H1 (cell line): Measurements from ENCODE around the gene KLK8.

Experiments
- EP300 ChIP-seq, 2 experiments: IDR thresholded peaks; 1 replicate in 1 of 2; 2 replicates in 1 of 2; pipeline ENCODE4 v1.6.1; 2011 to 2012; ENCODE audit warnings: low read depth in 2 of 2, low read length in 2 of 2, mild to moderate bottlenecking in 2 of 2, borderline replicate concordance in 1 of 2, inconsistent platforms in 1 of 2, moderate library complexity in 1 of 2
- HDAC2 ChIP-seq, 2 experiments: fragments of 300-600 bp in 1 of 2; sonication (generic) in 1 of 2; IDR thresholded peaks; 2 replicates each; pipeline ENCODE4 v1.6.1; 2011 to 2012; ENCODE audit warnings: low read depth in 2 of 2, low read length in 2 of 2, mild to moderate bottlenecking in 2 of 2, moderate library complexity in 2 of 2, borderline replicate concordance in 1 of 2, inconsistent platforms in 1 of 2

GRCh38 chr19:51014242-51014641, 12.8 kb upstream of the KLK8 start:
- no peak for TF ChIP-seq EP300 (IDR thresholded peaks at IDR 0.05; ENCODE audit: borderline replicate concordance in 1 of 2, low read depth in 2 of 2, low read length in 2 of 2)
- no peak for TF ChIP-seq HDAC2 (IDR thresholded peaks at IDR 0.05; ENCODE audit: borderline replicate concordance in 1 of 2, low read depth in 2 of 2, low read length in 2 of 2)
